Activated CD4-positive, alpha-beta T cell treated with anti-CD3 and anti-CD28 coated beads for 36 hours (primary cell): ENCODE data around the gene SLC39A11. TPM values are rescaled to one million over a fixed set of nuclear protein-coding genes. Genes with fewer than 3 reads are reported as not detected.

Source experiments
- ATAC-seq: fragments of 200-7000 bp; cut with Tn5 transposase; one replicate; pipeline ENCODE4 v1.10.0; 2021; ENCODE audit warnings: mild to moderate bottlenecking, moderate library complexity
- CTCF ChIA-PET: fragments of 350-600 bp; sonication (Branson Sonifier 250); formaldehyde crosslinking; loops from one replicate; lab custom pipeline; 2021; ENCODE audit warnings: antibody characterized with exemption; lab: Charles Lee
- POLR2A ChIA-PET: fragments of 350-600 bp; sonication (Branson Sonifier 250); formaldehyde crosslinking; loops from one replicate; lab custom pipeline; 2021; ENCODE audit warnings: antibody characterized with exemption, inconsistent platforms; lab: Charles Lee
- DNase-seq: peaks from one replicate; pipeline ENCODE4 v3.0.0-alpha.2; 2020
- H3K27ac Mint-ChIP-seq: one replicate; pipeline ENCODE4 v1.8.0; 2021; ENCODE audit warnings: mixed read lengths
- H3K27me3 Mint-ChIP-seq: one replicate; pipeline ENCODE4 v1.8.0; 2021; ENCODE audit warnings: mixed read lengths
- H3K36me3 Mint-ChIP-seq: one replicate; pipeline ENCODE4 v1.8.0; 2021; ENCODE audit warnings: low read depth, mixed read lengths
- H3K4me1 Mint-ChIP-seq: one replicate; pipeline ENCODE4 v1.8.0; 2021; ENCODE audit warnings: mixed read lengths
- H3K4me3 Mint-ChIP-seq: one replicate; pipeline ENCODE4 v1.8.0; 2021; ENCODE audit warnings: mild to moderate bottlenecking, moderate library complexity, mixed read lengths
- H3K9me3 Mint-ChIP-seq: one replicate; pipeline ENCODE4 v1.8.0; 2021; ENCODE audit warnings: low read depth, mixed read lengths
- intact Hi-C, 2 experiments: fragments of 100-400 bp; cut with DNase I in 1 of 2; cut with micrococcal nuclease in 1 of 2; formaldehyde crosslinking; loops; one replicate each; pipeline versions ENCODE4 v1.14.2 to v1.15.1; 2022 to 2024; cut with DNase I, micrococcal nuclease
- total RNA-seq, 2 experiments: library from RNA; stranded (reverse); gene quantifications; one replicate each; pipeline ENCODE4 v1.2.3, GENCODE V29; 2021

SLC39A11 gene
- total RNA-seq, 2 experiments from 2014 or later, result 12.5 to 17.2 TPM

DNA sequence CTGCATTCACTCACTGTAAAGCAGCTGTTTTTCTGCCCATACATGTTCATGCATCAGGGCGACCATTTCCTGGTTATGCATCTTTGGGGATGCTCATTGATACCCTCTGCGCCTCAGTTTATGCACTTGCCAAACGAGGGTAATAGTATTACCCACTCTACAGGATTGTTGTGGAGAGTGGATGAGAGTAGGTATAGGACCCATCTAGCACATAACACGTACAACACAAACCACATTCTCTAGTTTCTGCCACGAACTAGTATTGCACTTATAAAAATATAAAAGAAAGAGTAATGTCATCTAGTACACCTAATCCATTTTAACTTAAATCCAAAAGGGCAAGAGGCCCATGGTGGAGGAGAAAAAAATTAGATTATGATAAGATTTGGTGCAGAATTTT, 231.7 kb downstream of the SLC39A11 start:
- no peak for ATAC-seq
- DNase-seq, result no peak
- no peak overlapping the region for H3K4me3 Mint-ChIP-seq
- H3K27ac Mint-ChIP-seq, result no peak overlapping the region
- intact Hi-C loops, result no loop called here
- ChIA-PET POLR2A (no interaction called here), CTCF (no interaction called here)
- H3K9me3 Mint-ChIP-seq, result no peaks in the 10 kb centered on the region
- peaks cover 6% of the 10 kb centered on the region for H3K36me3 Mint-ChIP-seq
- H3K4me1 Mint-ChIP-seq, result peaks cover 27% of the 10 kb centered on the region
- H3K27me3 Mint-ChIP-seq, result no peaks in the 10 kb centered on the region

- ChIA-PET POLR2A (no interaction called here), CTCF (no interaction called here)
- H3K27ac Mint-ChIP-seq, result no peak overlapping the region
- H3K27me3 Mint-ChIP-seq, result no peaks in the 10 kb centered on the region
- ATAC-seq, result no peak
- peaks cover 6% of the 10 kb centered on the region for H3K36me3 Mint-ChIP-seq
- DNase-seq, result no peak
- H3K4me3 Mint-ChIP-seq, result no peak overlapping the region
- intact Hi-C loops, result no loop called here
- no peaks in the 10 kb centered on the region for H3K9me3 Mint-ChIP-seq
- H3K4me1 Mint-ChIP-seq, result peaks cover 10% of the 10 kb centered on the region
These were observed 233.5 kb downstream of the SLC39A11 start for GRCh38 chr17:72858826-72859495.

DNA sequence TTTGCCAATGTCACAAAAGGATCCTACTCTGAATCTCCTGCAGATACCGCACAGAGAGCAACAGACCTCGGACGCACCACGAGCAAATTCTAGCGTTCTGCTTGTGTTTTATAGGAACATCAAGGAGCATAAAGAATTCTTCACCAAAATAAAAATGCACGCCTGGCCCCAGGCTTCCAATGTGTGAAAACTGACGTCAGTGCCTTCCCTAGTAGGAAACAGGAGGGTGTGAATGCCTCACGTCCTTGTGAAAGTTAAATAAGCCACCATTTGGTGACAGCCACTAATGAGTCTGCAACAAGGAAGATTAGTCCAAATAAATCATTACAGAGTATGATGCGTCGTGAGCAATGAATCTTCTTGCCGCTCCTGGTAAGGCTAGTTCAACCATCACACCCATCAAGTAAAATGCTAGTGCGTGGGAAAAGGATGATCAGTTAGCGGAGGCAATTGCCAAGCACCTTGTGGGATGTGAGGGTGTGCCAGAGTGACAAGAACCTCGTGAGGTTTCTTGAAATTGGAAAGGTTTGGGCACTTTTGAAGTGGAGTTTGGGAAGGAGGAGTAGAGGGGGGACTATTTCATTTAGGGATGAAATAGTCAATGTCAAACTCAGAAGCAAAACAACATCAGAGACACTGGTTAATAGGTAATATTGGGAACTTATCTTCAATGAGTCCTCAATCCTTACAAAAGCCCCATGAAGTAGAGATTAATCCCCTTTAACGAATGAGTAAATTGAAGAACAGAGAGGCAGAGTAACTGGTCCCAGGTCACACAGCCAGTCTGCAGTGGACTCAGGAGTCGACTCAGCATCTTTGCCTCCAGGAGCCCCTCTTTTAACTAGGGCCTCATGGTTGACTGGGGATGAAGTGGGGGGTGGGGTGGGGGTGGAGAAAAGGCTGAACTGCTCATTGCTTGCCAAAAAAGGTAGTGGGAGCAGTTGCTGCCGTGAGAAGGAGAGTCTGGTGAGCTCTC, 238.8 kb downstream of the SLC39A11 start:
- Mint-ChIP-seq H3K9me3 (no peaks in the 10 kb centered on the region), H3K4me3 (no peak overlapping the region), H3K36me3 (peaks cover 7% of the 10 kb centered on the region), H3K4me1 (no peaks in the 10 kb centered on the region), H3K27ac (no peak overlapping the region), H3K27me3 (no peaks in the 10 kb centered on the region)
- POLR2A ChIA-PET, result no interaction called here
- DNase-seq, result no peak
- CTCF ChIA-PET, result no interaction called here
- no peak for ATAC-seq
- intact Hi-C loops, result no loop called here

- H3K27me3 Mint-ChIP-seq, result no peaks in the 10 kb centered on the region
- CTCF ChIA-PET, result no interaction called here
- H3K4me1 Mint-ChIP-seq, result no peaks in the 10 kb centered on the region
- H3K4me3 Mint-ChIP-seq, result no peak overlapping the region
- ATAC-seq (no peak), DNase-seq (no peak)
- no peaks in the 10 kb centered on the region for H3K9me3 Mint-ChIP-seq
- POLR2A ChIA-PET, result no interaction called here
- peaks cover 11% of the 10 kb centered on the region for H3K36me3 Mint-ChIP-seq
- H3K27ac Mint-ChIP-seq, result no peak overlapping the region
- intact Hi-C loops, result no loop called here
These were observed 240.1 kb downstream of the SLC39A11 start for GRCh38 chr17:72852277-72852938.

GRCh38 chr17:72850410-72851118, 241.9 kb downstream of the SLC39A11 start:
- Mint-ChIP-seq H3K27ac (no peak overlapping the region), H3K27me3 (no peaks in the 10 kb centered on the region), H3K36me3 (peaks cover 11% of the 10 kb centered on the region), H3K4me3 (no peak overlapping the region), H3K4me1 (no peaks in the 10 kb centered on the region), H3K9me3 (no peaks in the 10 kb centered on the region)
- DNase-seq (no peak), ATAC-seq (no peak)
- intact Hi-C loops, result no loop called here
- POLR2A ChIA-PET, result no interaction called here
- CTCF ChIA-PET, result interaction anchor here (0.6 kb wide), 1 partner anchor 199 kb away, joined by 4 read pairs; no protein-coding TSS in a partner anchor

GRCh38 chr17:72846399-72846798, 246.1 kb downstream of the SLC39A11 start:
- Mint-ChIP-seq H3K27ac (no peak overlapping the region), H3K36me3 (peaks cover 29% of the 10 kb centered on the region), H3K4me1 (no peaks in the 10 kb centered on the region), H3K27me3 (no peaks in the 10 kb centered on the region), H3K4me3 (no peak overlapping the region), H3K9me3 (no peaks in the 10 kb centered on the region)
- ChIA-PET CTCF (no interaction called here), POLR2A (no interaction called here)
- intact Hi-C loops, result no loop called here
- ATAC-seq, result no peak
- no peak for DNase-seq

DNA sequence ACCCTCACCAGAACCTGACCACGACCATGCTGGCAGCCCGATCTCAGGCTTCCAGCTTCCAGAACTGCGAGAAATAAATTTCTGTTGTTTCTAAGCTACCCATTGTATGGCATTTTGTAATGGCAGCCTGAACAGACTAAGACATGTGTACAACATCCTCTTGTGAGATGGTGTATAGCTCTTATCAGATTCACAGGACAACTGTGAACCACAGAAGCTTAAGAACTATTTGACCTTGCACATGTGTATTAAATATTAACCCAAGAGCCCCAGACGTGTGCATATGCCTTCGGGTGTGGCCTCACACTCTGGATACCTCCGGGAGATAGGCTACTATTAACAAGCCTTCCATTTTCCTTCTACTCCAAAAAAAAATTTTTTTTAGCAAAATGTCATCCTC, 248.9 kb downstream of the SLC39A11 start:
- no peak for DNase-seq
- no peak overlapping the region for H3K4me3 Mint-ChIP-seq
- intact Hi-C loops, result no loop called here
- ChIA-PET CTCF (interaction anchor here (1.3 kb wide), 1 partner anchor 36 kb away, joined by 3 read pairs; no protein-coding TSS in a partner anchor), POLR2A (no interaction called here)
- peaks cover 37% of the 10 kb centered on the region for H3K36me3 Mint-ChIP-seq
- no peak overlapping the region for H3K27ac Mint-ChIP-seq
- no peak for ATAC-seq
- H3K9me3 Mint-ChIP-seq, result peaks cover 7% of the 10 kb centered on the region
- H3K27me3 Mint-ChIP-seq, result no peaks in the 10 kb centered on the region
- H3K4me1 Mint-ChIP-seq, result no peaks in the 10 kb centered on the region

GRCh38 chr17:72840019-72840418, 252.5 kb downstream of the SLC39A11 start:
- Mint-ChIP-seq H3K9me3 (peaks cover 7% of the 10 kb centered on the region), H3K4me1 (no peaks in the 10 kb centered on the region), H3K27me3 (no peaks in the 10 kb centered on the region), H3K4me3 (no peak overlapping the region), H3K27ac (no peak overlapping the region), H3K36me3 (peaks cover 39% of the 10 kb centered on the region)
- ATAC-seq, result no peak
- intact Hi-C loops, result no loop called here
- CTCF ChIA-PET, result interaction anchor here (0.6 kb wide), 2 partner anchors 341 to 501 kb away, joined by 3 to 4 read pairs; no protein-coding TSS in a partner anchor
- POLR2A ChIA-PET, result no interaction called here
- no peak for DNase-seq

- intact Hi-C loops, result no loop called here
- H3K27ac Mint-ChIP-seq, result no peak overlapping the region
- H3K27me3 Mint-ChIP-seq, result no peaks in the 10 kb centered on the region
- H3K36me3 Mint-ChIP-seq, result peaks cover 38% of the 10 kb centered on the region
- ChIA-PET CTCF (interaction anchor here (0.6 kb wide), 1 partner anchor 502 kb away, joined by 4 read pairs; no protein-coding TSS in a partner anchor), POLR2A (no interaction called here)
- no peaks in the 10 kb centered on the region for H3K4me1 Mint-ChIP-seq
- ATAC-seq, result no peak
- H3K9me3 Mint-ChIP-seq, result peaks cover 7% of the 10 kb centered on the region
- no peak for DNase-seq
- H3K4me3 Mint-ChIP-seq, result no peak overlapping the region
These were observed 253.3 kb downstream of the SLC39A11 start for GRCh38 chr17:72839131-72839725.

DNA sequence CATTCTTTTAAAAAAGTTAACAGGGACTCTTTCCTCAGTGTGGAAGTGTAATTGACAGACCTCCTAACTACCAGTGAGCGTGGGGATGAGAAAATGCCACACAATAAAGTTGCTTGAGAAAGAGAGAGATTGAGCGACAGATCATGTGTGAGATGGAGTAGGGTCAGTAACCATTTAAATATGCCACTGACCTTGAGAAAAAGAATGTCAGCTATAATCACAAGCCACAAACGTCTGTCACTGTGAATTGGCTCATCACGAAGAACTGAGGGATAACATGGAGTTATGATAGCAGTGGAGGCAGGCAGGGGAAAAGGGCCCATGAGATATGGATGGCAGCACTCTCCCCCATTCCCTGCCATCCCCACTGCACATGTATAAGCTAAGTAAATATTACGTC, 253.9 kb downstream of the SLC39A11 start:
- intact Hi-C loops, result no loop called here
- no peaks in the 10 kb centered on the region for H3K4me1 Mint-ChIP-seq
- H3K4me3 Mint-ChIP-seq, result no peak overlapping the region
- no peaks in the 10 kb centered on the region for H3K27me3 Mint-ChIP-seq
- H3K36me3 Mint-ChIP-seq, result peaks cover 33% of the 10 kb centered on the region
- no peak for ATAC-seq
- CTCF ChIA-PET, result no interaction called here
- peaks cover 7% of the 10 kb centered on the region for H3K9me3 Mint-ChIP-seq
- DNase-seq, result no peak
- POLR2A ChIA-PET, result no interaction called here
- H3K27ac Mint-ChIP-seq, result no peak overlapping the region

- intact Hi-C loops, result no loop called here
- Mint-ChIP-seq H3K9me3 (peaks cover 7% of the 10 kb centered on the region), H3K36me3 (peaks cover 32% of the 10 kb centered on the region), H3K27me3 (no peaks in the 10 kb centered on the region), H3K4me1 (no peaks in the 10 kb centered on the region), H3K27ac (no peak overlapping the region), H3K4me3 (no peak overlapping the region)
- ATAC-seq, result no peak
- DNase-seq, result no peak
- ChIA-PET POLR2A (no interaction called here), CTCF (no interaction called here)
These were observed 254.4 kb downstream of the SLC39A11 start for GRCh38 chr17:72838068-72838467.
